Medulla oblongata (tissue), 1 donor: Measurements from ENCODE around the gene SHISAL1.

Source experiments
- DNase-seq: peaks from one replicate; pipeline ENCODE4 v3.0.0-alpha.2; 2015; ENCODE audit errors: extremely low spot score

SHISAL1 gene

DNA sequence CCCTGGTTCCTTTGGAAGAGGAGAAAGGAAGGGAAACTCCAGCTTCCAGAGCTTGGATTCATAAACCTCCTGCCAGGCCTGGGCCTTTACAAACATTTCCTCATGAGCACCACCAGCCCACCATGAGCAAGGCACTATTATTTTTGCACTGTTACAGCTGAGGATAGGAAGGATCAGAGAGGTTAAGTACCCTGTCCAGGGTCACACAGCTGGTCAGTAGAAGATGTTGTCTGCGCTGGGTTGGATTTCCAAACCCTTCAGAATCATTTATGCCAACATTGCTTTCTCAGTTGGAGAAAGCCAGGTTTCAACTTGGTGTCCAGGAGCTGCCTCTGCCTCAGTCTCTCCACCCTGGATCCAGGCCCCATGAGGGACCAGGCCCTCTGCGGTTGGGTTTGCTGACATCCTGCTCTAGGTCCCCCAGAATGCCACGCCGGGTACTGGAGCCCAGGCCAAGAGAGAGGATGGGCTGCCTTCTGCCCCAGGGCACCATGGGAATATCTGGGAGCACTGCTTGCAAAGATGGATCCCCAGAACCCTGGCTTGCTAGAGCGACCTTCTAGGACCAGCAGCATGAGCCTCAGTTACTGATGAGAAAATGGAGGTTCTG, 29.7 kb upstream of the SHISAL1 start:
- no peak for DNase-seq

- DNase-seq, result no peak
Measured at GRCh38 chr22:44341431-44342346, 28.9 kb upstream of the SHISAL1 start.

GRCh38 chr22:44340271-44341239, 27.8 kb upstream of the SHISAL1 start:
- DNase-seq, result no peak

GRCh38 chr22:44338906-44339305, 26.2 kb upstream of the SHISAL1 start:
- DNase-seq, result no peak

- DNase-seq, result no peak
Measured at GRCh38 chr22:44338177-44338810, 25.5 kb upstream of the SHISAL1 start.

GRCh38 chr22:44337678-44338004, 24.9 kb upstream of the SHISAL1 start:
- DNase-seq, result no peak

GRCh38 chr22:44336962-44337677, 24.4 kb upstream of the SHISAL1 start:
- DNase-seq, result no peak

DNA sequence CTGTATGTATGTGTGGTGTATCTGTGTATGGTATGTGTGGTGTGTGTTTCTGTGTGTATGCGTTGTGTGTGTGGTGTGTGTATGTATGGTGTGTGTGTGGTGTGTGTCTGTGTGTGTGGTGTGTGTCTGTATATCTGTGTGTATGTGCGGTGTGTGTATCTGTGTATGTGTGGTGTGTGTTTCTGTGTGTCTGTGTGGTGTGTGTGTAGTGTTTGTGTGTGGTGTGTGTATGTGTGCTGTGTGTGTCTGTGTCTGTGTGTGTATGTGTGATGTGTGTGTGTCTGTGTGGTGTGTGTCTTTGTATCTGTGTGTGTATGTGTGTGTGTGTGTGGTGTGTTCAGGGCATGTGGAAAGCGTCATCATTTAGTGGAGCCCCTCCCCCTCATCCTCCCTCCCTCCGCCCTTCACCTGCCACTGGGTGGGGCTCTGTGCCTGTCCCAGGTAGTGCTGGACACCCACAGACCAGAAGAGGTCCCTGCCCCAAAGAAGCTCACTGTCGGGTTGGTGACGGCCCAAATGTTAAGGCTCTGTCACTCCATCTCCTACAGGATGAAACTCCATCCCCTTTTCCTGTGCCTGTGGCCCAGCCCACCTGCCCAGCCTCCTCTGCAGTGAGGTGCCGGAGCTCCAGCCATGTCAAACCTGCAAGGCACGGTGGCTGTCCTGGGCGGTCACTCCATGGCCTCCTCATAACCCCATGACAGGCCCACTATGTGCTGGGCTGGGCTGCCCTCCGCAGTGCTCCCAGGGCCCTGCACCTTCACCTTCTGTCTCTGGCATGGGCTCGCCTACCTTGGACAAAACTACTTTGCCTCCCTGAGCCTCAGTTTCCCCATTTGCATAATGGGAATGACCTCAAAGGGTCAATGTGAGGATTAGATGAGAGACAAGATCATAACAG, 23.4 kb upstream of the SHISAL1 start:
- DNase-seq, result no peak

- no peak for DNase-seq
Measured at GRCh38 chr22:44335066-44335839, 22.5 kb upstream of the SHISAL1 start.

- DNase-seq, result no peak
Measured at GRCh38 chr22:44333847-44334635, 21.3 kb upstream of the SHISAL1 start.

DNA sequence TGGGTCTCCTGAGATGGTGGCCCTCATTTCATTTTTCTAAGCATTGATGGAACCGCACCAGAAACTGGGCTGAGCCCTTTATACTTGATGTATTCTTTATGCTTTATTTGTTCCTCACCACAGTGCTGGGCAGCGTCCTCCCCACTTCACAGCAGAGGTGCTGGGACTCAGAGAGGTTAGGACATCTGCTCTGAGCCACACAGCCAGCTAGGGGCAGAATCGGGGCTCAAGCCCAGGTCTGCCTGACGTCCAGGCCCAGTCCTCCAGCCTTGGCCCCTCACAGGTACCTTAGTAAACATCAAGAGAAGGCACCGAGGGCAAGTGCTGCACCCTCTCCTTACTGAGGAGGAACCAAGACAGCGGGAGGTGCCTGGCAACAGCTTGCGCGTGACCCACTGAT, 20.2 kb upstream of the SHISAL1 start:
- no peak for DNase-seq

DNA sequence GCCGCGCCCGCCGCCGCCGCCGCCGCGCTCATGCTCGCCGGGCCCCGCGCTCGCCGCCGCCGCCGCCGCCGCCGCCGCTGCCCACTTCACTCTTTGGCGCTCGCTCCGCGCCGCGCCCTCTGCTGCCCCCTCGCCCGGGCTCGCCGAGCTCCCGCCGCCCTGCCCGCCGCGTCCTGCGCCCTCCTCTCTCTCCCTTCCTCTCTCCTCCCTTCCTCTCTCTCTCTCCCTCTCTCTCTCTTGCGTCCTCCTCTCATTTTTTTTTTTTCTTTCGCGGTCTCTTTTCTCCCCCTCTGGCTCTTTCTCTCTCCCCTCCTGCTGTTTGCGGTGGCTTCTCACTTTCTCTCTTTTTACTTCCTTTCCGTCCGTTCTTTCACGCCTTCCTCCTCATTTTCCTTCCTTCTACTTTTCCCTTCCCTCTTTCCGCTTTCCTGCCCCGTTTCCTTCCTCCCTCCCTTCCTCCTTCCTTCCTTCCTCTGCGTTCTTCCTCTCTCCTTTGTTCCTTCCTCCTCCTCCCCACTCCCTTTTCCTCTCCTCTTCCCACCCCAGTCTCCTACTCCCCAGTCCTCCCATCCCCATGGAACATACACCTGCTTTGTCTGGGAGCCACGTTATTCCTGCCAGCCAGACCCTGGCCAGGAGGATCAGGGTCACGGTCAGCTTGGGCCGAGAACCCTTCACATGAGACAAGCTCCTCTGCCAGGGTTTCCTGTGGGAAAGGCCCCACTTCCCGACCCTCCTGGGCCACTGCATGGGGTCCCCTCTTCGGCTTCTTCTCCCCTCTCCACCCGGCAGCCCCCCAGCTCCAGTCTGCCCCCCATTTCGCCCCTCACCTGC, 19.3 kb upstream of the SHISAL1 start:
- no peak for DNase-seq

- no peak for DNase-seq
Measured at GRCh38 chr22:44330744-44331660, 18.3 kb upstream of the SHISAL1 start.

- DNase-seq, result no peak
Measured at GRCh38 chr22:44330188-44330743, 17.5 kb upstream of the SHISAL1 start.

GRCh38 chr22:44329179-44329796, 16.5 kb upstream of the SHISAL1 start:
- DNase-seq, result peak; percentile 6

DNA sequence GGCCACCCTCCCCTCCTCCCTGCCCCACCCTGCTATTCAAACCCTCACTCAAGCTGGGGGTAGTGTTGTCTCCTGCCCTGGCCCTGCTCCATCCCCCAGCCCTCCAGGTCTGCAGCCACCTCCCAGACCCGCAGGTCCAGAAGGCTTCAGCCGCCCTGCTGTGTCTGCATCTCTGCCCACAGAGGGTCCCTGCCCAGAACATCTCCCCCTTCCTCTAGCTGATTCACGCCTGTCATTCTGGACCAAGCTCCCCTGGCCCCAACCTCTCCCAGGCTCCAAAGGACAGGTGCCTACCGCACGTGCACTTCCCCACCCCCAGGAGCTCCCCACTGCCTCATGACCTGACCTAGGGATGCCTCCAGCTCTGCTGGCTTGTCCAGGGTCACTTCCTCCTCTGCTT, 16.0 kb upstream of the SHISAL1 start:
- DNase-seq, result no peak
